Chondrocyte (in vitro differentiated cells): ENCODE data around the gene MMP24. TPM values are rescaled to one million over a fixed set of nuclear protein-coding genes. Genes with fewer than 3 reads are reported as not detected.

Experiments used
- DNase-seq: peaks from one replicate; pipeline ENCODE4 v3.0.0; 2021; ENCODE audit warnings: mixed read lengths, low spot score
- H3K27ac Mint-ChIP-seq: one replicate; pipeline ENCODE4 v1.8.0; 2021; ENCODE audit warnings: mild to moderate bottlenecking, moderate library complexity, mixed read lengths; ENCODE audit not compliant: unreplicated experiment
- H3K27me3 Mint-ChIP-seq: 2 replicates; pipeline ENCODE4 v1.8.0; 2021; ENCODE audit warnings: low read depth, mixed read lengths
- H3K36me3 Mint-ChIP-seq: 2 replicates; pipeline ENCODE4 v1.8.0; 2021; ENCODE audit warnings: low read depth, mixed read lengths
- H3K4me1 Mint-ChIP-seq: 2 replicates; pipeline ENCODE4 v1.8.0; 2021; ENCODE audit warnings: low read depth, mild to moderate bottlenecking, mixed read lengths
- H3K4me3 Mint-ChIP-seq: one replicate; pipeline ENCODE4 v1.8.0; 2021; ENCODE audit warnings: mild to moderate bottlenecking, moderate library complexity, mixed read lengths; ENCODE audit not compliant: unreplicated experiment
- H3K9me3 Mint-ChIP-seq: 2 replicates; pipeline ENCODE4 v1.8.0; 2021; ENCODE audit warnings: low read depth, mixed read lengths
- total RNA-seq: library from RNA; stranded (reverse); gene quantifications from 3 replicates; pipeline ENCODE4 v1.2.1, GENCODE V29; 2021
- TF ChIP-seq, protein P1 (sequence below): fragments of 200-600 bp; sonication (generic); IDR thresholded peaks from 2 replicates; pipeline ENCODE4 v1.5.0; 2021; ENCODE audit warnings: antibody characterized with exemption, mild to moderate bottlenecking, moderate library complexity

The MMP24 gene
- total RNA-seq, 1 donor from 2014 or later = 2.4 TPM

DNA sequence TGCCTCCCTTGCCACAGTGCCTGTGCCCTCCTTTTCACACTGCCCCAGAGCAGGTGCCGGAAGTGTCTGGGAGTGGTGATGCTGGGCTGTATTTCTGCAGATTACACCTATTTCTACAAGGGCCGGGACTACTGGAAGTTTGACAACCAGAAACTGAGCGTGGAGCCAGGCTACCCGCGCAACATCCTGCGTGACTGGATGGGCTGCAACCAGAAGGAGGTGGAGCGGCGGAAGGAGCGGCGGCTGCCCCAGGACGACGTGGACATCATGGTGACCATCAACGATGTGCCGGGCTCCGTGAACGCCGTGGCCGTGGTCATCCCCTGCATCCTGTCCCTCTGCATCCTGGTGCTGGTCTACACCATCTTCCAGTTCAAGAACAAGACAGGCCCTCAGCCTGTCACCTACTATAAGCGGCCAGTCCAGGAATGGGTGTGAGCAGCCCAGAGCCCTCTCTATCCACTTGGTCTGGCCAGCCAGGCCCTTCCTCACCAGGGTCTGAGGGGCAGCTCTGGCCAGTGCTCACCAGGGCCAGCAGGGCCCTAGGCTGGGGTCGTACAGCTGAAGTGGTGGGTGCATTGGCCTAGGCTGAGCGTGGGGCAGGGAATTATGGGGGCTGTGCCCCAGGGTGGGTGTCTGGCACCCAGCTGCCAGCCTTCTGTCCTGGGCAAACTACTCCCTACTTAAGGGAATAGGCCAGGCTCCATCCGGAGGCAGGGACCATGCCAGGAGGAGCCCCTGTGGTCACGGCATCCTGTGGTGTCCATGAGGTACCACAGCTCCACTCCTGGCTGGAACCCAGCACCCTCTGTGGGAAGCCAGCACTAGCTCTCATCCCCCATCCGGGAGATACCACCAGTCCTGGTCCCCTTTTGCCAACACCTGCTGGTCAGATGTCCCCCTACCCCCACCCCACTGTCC lies 47.9 kb downstream of the MMP24 start:
- H3K4me1 Mint-ChIP-seq = peaks cover 21% of the 10 kb centered on the region
- TF ChIP-seq, protein P1, sequence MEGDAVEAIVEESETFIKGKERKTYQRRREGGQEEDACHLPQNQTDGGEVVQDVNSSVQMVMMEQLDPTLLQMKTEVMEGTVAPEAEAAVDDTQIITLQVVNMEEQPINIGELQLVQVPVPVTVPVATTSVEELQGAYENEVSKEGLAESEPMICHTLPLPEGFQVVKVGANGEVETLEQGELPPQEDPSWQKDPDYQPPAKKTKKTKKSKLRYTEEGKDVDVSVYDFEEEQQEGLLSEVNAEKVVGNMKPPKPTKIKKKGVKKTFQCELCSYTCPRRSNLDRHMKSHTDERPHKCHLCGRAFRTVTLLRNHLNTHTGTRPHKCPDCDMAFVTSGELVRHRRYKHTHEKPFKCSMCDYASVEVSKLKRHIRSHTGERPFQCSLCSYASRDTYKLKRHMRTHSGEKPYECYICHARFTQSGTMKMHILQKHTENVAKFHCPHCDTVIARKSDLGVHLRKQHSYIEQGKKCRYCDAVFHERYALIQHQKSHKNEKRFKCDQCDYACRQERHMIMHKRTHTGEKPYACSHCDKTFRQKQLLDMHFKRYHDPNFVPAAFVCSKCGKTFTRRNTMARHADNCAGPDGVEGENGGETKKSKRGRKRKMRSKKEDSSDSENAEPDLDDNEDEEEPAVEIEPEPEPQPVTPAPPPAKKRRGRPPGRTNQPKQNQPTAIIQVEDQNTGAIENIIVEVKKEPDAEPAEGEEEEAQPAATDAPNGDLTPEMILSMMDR = no peak
- peaks cover 16% of the 10 kb centered on the region for H3K36me3 Mint-ChIP-seq
- H3K27me3 Mint-ChIP-seq = no peaks in the 10 kb centered on the region
- no peak for DNase-seq
- no peaks in the 10 kb centered on the region for H3K9me3 Mint-ChIP-seq
- no peak overlapping the region for H3K4me3 Mint-ChIP-seq
- no peak overlapping the region for H3K27ac Mint-ChIP-seq

DNA sequence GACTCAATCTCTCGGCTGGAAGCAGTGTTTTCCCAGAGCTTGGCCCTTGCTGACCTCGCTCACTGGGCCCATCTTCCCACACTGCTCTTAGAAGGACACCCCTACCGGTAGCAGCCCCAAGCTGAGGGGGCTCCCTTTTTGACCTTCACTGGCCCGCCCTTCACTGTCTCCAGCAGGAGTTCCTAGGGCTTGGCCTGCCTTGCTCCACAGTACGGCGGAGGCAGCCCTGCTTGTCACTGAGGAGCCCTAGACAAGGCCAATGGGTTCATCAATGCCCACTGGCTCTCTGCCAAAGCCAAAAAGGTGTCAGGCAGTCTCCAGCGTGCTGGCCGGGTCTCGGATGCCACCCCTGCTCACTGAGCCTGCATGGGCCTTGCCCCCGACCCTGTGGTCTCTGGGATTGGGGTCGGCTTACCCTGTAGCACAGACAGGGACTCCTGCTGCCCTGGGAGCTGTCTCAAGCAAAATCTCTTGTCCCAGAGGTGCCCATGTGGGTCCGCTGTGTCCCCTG lies 49.3 kb downstream of the MMP24 start:
- no peak overlapping the region for H3K27ac Mint-ChIP-seq
- peaks cover 20% of the 10 kb centered on the region for H3K36me3 Mint-ChIP-seq
- no peak for DNase-seq
- TF ChIP-seq, protein P1 = no peak
- peaks cover 26% of the 10 kb centered on the region for H3K4me1 Mint-ChIP-seq
- no peaks in the 10 kb centered on the region for H3K27me3 Mint-ChIP-seq
- peak overlapping the region; percentile 21 for H3K4me3 Mint-ChIP-seq
- H3K9me3 Mint-ChIP-seq = no peaks in the 10 kb centered on the region

DNA sequence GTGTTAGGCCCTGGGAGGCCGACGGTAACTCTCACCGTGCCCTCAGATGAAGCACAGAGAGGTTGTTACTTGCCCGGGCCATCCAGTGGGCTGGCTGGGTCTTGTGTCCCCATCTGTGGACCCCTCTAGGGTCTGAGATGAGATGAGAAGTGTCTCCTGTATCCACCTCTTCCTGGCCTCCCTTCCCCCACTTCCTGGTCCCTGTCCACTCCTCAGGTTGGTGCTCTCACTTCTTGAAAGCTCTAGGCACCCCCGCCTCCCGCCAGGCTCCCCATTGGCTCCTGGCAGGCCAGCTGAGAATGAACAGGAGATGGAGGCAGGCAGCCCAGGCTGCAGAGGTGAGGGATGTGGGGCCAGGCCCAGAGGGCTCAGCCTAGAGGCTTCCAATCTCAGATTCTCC lies 49.9 kb downstream of the MMP24 start:
- Mint-ChIP-seq H3K4me3 (peak overlapping the region; percentile 96), H3K4me1 (peaks cover 26% of the 10 kb centered on the region), H3K27ac (no peak overlapping the region), H3K27me3 (no peaks in the 10 kb centered on the region), H3K36me3 (peaks cover 20% of the 10 kb centered on the region), H3K9me3 (no peaks in the 10 kb centered on the region)
- TF ChIP-seq, protein P1 = no peak
- DNase-seq = no peak

DNA sequence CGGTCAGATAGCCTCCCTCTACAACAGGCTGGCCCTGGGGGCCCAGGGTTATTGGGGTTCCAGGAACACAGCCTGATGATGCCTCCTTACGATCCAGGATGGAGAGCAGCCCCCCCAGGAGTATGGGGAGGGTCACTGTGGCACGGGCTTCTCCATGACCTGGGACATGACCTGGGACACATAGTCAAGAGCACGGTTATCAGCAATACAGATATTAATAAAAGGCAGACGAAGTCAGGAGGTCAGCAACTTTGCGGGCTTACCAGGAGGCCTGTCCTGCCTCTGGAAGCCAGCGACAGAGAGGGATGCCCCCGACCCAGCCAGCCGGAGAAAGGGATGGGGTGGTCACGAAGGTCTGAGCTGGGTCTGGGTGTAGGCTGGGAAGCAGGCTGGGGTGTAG lies 50.6 kb downstream of the MMP24 start:
- Mint-ChIP-seq H3K4me1 (peaks cover 27% of the 10 kb centered on the region), H3K9me3 (no peaks in the 10 kb centered on the region), H3K4me3 (peak overlapping the region; percentile 96), H3K36me3 (peaks cover 21% of the 10 kb centered on the region), H3K27ac (peak overlapping the region; percentile 93), H3K27me3 (no peaks in the 10 kb centered on the region)
- TF ChIP-seq, protein P1 = no peak
- DNase-seq = no peak

DNA sequence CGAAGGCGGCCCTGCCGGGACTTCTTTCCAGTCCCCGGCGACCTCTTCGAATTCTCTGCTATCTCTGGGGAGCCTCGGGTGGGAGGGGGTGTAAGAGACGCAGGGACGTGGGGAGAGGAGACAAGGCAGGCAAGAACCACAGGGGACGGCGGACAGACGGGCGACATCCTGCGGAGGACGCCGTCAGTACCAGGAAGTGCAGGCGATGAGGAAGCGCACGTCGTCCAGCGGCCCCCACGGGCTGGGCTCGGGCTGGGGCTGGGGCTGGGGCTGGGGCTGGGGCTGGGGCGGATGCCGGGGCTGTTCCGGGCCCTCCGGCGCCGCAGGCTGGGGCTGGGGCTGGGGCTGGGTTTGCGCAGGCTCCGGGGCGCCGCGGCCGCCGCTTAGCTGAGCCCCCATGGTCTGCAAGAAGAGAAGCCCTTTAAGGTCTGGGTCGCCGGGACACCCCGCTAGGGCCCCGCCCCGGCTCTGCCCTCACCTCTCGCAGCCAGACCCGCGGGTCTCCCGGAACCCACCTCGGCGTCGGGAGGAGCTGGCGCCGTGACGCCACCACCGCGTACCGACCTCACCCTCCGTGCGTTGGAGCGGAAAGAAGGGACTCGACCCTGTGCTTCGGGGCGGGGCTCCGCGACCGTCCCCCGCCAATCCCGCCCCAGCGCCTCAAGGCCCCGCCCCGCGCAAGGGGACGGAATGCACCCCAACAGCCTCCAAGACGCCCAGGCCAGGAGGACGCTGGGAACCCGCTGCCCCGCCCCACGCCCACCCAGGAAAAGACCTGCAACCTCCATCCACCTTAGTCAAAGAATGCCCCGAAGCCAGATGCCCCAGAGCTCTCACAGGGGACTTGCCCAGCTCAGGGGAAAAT lies 51.3 kb downstream of the MMP24 start, which contains the start of gene MMP24OS:
Gene MMP24OS, minus strand, starts transcription at position 592 of the 865 bp plus-strand sequence. Its CDS starts 193 bp downstream, at position 399.
- Mint-ChIP-seq H3K4me1 (peaks cover 30% of the 10 kb centered on the region), H3K4me3 (peak within 1 kb of the TSS; percentile 96), H3K27ac (peak within 1 kb of the TSS; percentile 93), H3K9me3 (no peaks in the 10 kb centered on the region), H3K36me3 (peaks cover 24% of the 10 kb centered on the region), H3K27me3 (no peaks in the 10 kb centered on the region)
- TF ChIP-seq, protein P1 = peak; percentile 70
- no peak for DNase-seq
